ENCODE data around the gene SMDT1. TPM values are rescaled to one million over a fixed set of nuclear protein-coding genes. Genes with fewer than 3 reads are reported as not detected.
"Not testable (repeated sequence)": the region's sequence is repeated elsewhere in the genome, so short reads cannot be mapped to it uniquely, and the experiment has no call there.

Gene SMDT1
- total RNA-seq, 1 donor from 2014 or later: 54.4 TPM

GRCh38 chr22:42074846-42075676, 4.4 kb upstream of the SMDT1 start:
- Mint-ChIP-seq H3K9me3 (no peaks in the 10 kb centered on the region), H3K27ac (peak overlapping the region; percentile 78), H3K27me3 (no peaks in the 10 kb centered on the region), H3K36me3 (ENCODE audit: low read depth) (peaks cover 5% of the 10 kb centered on the region), H3K4me3 (peak overlapping the region; percentile 64), H3K4me1 (peaks cover 41% of the 10 kb centered on the region)
- intact Hi-C loops (cut with micrococcal nuclease): loop anchor here (10.0 kb wide), 1 partner anchor 240 kb away; the partner anchor contains the start of gene SREBF2
- DNase-seq: no peak

GRCh38 chr22:42076764-42077485, 2.6 kb upstream of the SMDT1 start:
- no peaks in the 10 kb centered on the region for H3K9me3 Mint-ChIP-seq
- no peak overlapping the region for H3K4me3 Mint-ChIP-seq
- no peak overlapping the region for H3K27ac Mint-ChIP-seq
- H3K36me3 Mint-ChIP-seq (ENCODE audit: low read depth): peaks cover 8% of the 10 kb centered on the region
- intact Hi-C loops (cut with micrococcal nuclease): loop anchor here (10.0 kb wide), 1 partner anchor 242 kb away; the partner anchor contains the start of gene SREBF2
- no peaks in the 10 kb centered on the region for H3K27me3 Mint-ChIP-seq
- DNase-seq: no peak
- peaks cover 35% of the 10 kb centered on the region for H3K4me1 Mint-ChIP-seq

GRCh38 chr22:42077486-42078125, 1.9 kb upstream of the SMDT1 start:
- Mint-ChIP-seq H3K36me3 (ENCODE audit: low read depth) (peaks cover 13% of the 10 kb centered on the region), H3K4me1 (peaks cover 36% of the 10 kb centered on the region), H3K27ac (peak overlapping the region; percentile 53), H3K27me3 (no peaks in the 10 kb centered on the region), H3K9me3 (no peaks in the 10 kb centered on the region), H3K4me3 (no peak overlapping the region)
- no peak for DNase-seq
- intact Hi-C loops (cut with micrococcal nuclease): loop anchor here (2.0 to 10.0 kb wide), 2 partner anchors 79 to 243 kb away; partner anchors contain the start of genes SREBF2 and WBP2NL

- intact Hi-C loops (cut with micrococcal nuclease): loop anchor here (1.0 to 10.0 kb wide), 4 partner anchors 8 to 244 kb away; partner anchors contain the start of genes NAGA, NDUFA6, SREBF2 and WBP2NL
- Mint-ChIP-seq H3K9me3 (no peaks in the 10 kb centered on the region), H3K27me3 (no peaks in the 10 kb centered on the region), H3K4me3 (peak overlapping the region; percentile 92), H3K36me3 (ENCODE audit: low read depth) (peaks cover 18% of the 10 kb centered on the region), H3K27ac (peak overlapping the region; percentile 93), H3K4me1 (peaks cover 29% of the 10 kb centered on the region)
- no peak for DNase-seq
Observed at GRCh38 chr22:42078469-42079318, 806 bp upstream of the SMDT1 start.

- DNase-seq: peak; percentile 77
Observed at GRCh38 chr22:42080287-42080686, 787 bp downstream of the SMDT1 start.

GRCh38 chr22:42083119-42083518, 3.6 kb downstream of the SMDT1 start:
- Mint-ChIP-seq H3K4me1 (peaks cover 28% of the 10 kb centered on the region), H3K36me3 (ENCODE audit: low read depth) (peaks cover 42% of the 10 kb centered on the region), H3K27ac (no peak overlapping the region)

More at GRCh38 chr22:42080287-42080686, 787 bp downstream of the SMDT1 start:
- Mint-ChIP-seq H3K4me1 (peaks cover 24% of the 10 kb centered on the region), H3K27ac (peak overlapping the region; percentile 93), H3K4me3 (peak overlapping the region; percentile 92), H3K9me3 (no peaks in the 10 kb centered on the region), H3K36me3 (ENCODE audit: low read depth) (peaks cover 25% of the 10 kb centered on the region), H3K27me3 (no peaks in the 10 kb centered on the region)
- intact Hi-C loops (cut with micrococcal nuclease): no loop called here

GRCh38 chr22:42084874-42085273, 5.4 kb downstream of the SMDT1 start:
- peak; percentile 51 for DNase-seq
- Mint-ChIP-seq H3K27me3 (no peaks in the 10 kb centered on the region), H3K36me3 (ENCODE audit: low read depth) (peaks cover 53% of the 10 kb centered on the region), H3K4me3 (no peak overlapping the region), H3K27ac (no peak overlapping the region), H3K4me1 (peaks cover 25% of the 10 kb centered on the region), H3K9me3 (no peaks in the 10 kb centered on the region)
- intact Hi-C loops (cut with micrococcal nuclease): no loop called here

More at GRCh38 chr22:42083119-42083518, 3.6 kb downstream of the SMDT1 start:
- Mint-ChIP-seq H3K9me3 (no peaks in the 10 kb centered on the region), H3K27me3 (no peaks in the 10 kb centered on the region), H3K4me3 (no peak overlapping the region)
- intact Hi-C loops (cut with micrococcal nuclease): no loop called here
- peak; percentile 52 for DNase-seq

- intact Hi-C loops (cut with micrococcal nuclease): no loop called here
- peak; percentile 52 for DNase-seq
- Mint-ChIP-seq H3K4me1 (peaks cover 23% of the 10 kb centered on the region), H3K27me3 (no peaks in the 10 kb centered on the region), H3K36me3 (ENCODE audit: low read depth) (peaks cover 56% of the 10 kb centered on the region), H3K4me3 (no peak overlapping the region), H3K27ac (peak overlapping the region; percentile 36), H3K9me3 (no peaks in the 10 kb centered on the region)
Observed at GRCh38 chr22:42086051-42086450, 6.6 kb downstream of the SMDT1 start.

- peaks cover 37% of the 10 kb centered on the region for H3K36me3 Mint-ChIP-seq (ENCODE audit: low read depth)
- DNase-seq: peak; percentile 99
- intact Hi-C loops (cut with micrococcal nuclease): loop anchor here (1.0 to 5.0 kb wide), 8 partner anchors 12 to 521 kb away; partner anchors contain the start of genes NAGA, POLDIP3 and SMDT1
- peak within 1 kb of the TSS; percentile 94 for H3K4me3 Mint-ChIP-seq
- peak within 1 kb of the TSS; percentile 100 for H3K27ac Mint-ChIP-seq
- peaks cover 27% of the 10 kb centered on the region for H3K4me1 Mint-ChIP-seq
- no peaks in the 10 kb centered on the region for H3K9me3 Mint-ChIP-seq
- no peaks in the 10 kb centered on the region for H3K27me3 Mint-ChIP-seq
Observed at GRCh38 chr22:42090596-42091454, 11.3 kb downstream of the SMDT1 start, which contains the start of gene NDUFA6. Gene NDUFA6, minus strand, starts transcription at chr22:42090772. Its CDS starts 28 bp downstream, at chr22:42090744.

- H3K4me3 Mint-ChIP-seq: peak overlapping the region; percentile 94
- intact Hi-C loops (cut with micrococcal nuclease): loop anchor here (2.0 to 5.0 kb wide), 4 partner anchors 29 to 521 kb away; partner anchors contain the start of gene POLDIP3
- peak overlapping the region; percentile 100 for H3K27ac Mint-ChIP-seq
- no peak for DNase-seq
- peaks cover 24% of the 10 kb centered on the region for H3K4me1 Mint-ChIP-seq
- H3K9me3 Mint-ChIP-seq: no peaks in the 10 kb centered on the region
- H3K27me3 Mint-ChIP-seq: no peaks in the 10 kb centered on the region
- H3K36me3 Mint-ChIP-seq (ENCODE audit: low read depth): peaks cover 32% of the 10 kb centered on the region
Observed at GRCh38 chr22:42091455-42091782, 11.9 kb downstream of the SMDT1 start.

GRCh38 chr22:42101199-42101598, 21.7 kb downstream of the SMDT1 start:
- no peak for DNase-seq
- Mint-ChIP-seq H3K36me3 (ENCODE audit: low read depth) (peaks cover 36% of the 10 kb centered on the region), H3K27me3 (no peaks in the 10 kb centered on the region), H3K4me3 (no peak overlapping the region), H3K9me3 (peaks cover 17% of the 10 kb centered on the region), H3K27ac (no peak overlapping the region), H3K4me1 (no peaks in the 10 kb centered on the region)
- intact Hi-C loops (cut with micrococcal nuclease): no loop called here

- peaks cover 15% of the 10 kb centered on the region for H3K9me3 Mint-ChIP-seq
- H3K4me1 Mint-ChIP-seq; H3K27me3 Mint-ChIP-seq; H3K4me3 Mint-ChIP-seq; H3K27ac Mint-ChIP-seq; DNase-seq; intact Hi-C loops (cut with micrococcal nuclease): not testable (repeated sequence)
- peaks cover 32% of the 10 kb centered on the region for H3K36me3 Mint-ChIP-seq (ENCODE audit: low read depth)
Observed at GRCh38 chr22:42104332-42104860, 24.9 kb downstream of the SMDT1 start.

Measured in activated CD4-positive, alpha-beta T cell treated with anti-CD3 and anti-CD28 coated beads, Interleukin-2, amount 10 ng/mL, durations not matched to agents 24 days and 14 days (primary cell).